ENCODE results near the gene CYP2A7.
"Not testable (repeated sequence)": the region's sequence is repeated elsewhere in the genome, so short reads cannot be mapped to it uniquely, and the experiment has no call there.

CYP2A7 gene

DNA sequence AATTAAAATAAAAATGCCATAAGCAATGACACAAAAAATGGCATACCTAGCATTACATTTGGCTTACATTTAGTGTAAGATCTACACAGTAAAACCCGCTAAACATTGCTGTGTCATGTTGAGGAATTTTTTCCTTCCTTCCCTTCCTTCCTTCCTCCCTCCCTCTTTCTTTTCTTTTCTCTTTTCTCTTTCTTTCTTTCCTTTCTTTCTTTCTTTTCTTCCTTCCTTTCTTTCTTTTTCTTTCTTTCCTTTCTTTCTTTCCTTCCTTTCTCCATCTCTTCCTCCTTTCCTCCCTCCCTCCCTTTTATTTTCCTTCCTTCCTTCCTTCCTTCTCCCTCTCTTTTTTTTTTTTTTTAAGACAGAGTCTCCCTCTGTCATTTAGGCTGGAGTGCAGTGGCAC is 43.6 kb downstream of the CYP2A7 start:
- DNase-seq = not testable (repeated sequence)

GRCh38 chr19:40836754-40837429 is 45.1 kb downstream of the CYP2A7 start:
- DNase-seq = no peak

GRCh38 chr19:40833728-40834533 is 48.1 kb downstream of the CYP2A7 start:
- DNase-seq = not testable (repeated sequence)

DNA sequence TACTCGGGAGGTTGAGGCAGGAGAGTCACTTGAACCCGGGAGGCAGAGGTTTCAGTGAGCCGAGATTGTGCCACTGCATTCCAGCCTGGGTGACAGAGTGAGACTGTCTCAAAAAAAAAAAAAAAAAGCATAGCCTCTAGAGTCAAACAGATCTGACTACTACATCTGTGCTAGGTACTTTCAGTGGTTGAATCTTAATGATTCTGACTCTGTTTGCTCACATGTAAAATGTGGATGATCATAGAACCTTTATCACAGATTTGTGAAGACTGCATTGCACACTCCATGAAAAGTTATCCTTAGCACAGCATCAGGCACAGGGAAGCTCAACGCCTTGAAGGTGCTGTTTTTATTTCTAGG is 49.6 kb downstream of the CYP2A7 start:
- DNase-seq = not testable (repeated sequence)

GRCh38 chr19:40831502-40832430 is 50.3 kb downstream of the CYP2A7 start:
- DNase-seq = no peak

DNA sequence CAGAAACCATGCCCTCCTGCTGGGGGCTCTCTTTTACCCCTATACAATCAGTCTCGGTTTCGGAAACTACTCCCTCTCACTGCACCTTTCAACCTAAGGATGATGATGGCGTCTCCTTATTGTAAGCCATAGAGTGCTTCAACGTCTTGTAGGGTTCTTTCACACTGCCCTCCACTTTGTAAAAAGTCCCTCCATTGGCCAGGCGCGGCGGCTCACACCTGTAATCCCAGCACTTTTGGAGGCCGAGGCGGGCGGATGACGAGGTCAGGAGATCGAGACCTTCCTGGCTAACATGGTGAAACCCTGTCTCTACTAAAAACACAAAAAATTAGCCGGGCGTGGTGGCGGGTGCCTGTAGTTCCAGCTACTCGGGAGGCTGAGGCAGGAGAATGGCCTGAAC is 51.3 kb downstream of the CYP2A7 start:
- DNase-seq = not testable (repeated sequence)

DNA sequence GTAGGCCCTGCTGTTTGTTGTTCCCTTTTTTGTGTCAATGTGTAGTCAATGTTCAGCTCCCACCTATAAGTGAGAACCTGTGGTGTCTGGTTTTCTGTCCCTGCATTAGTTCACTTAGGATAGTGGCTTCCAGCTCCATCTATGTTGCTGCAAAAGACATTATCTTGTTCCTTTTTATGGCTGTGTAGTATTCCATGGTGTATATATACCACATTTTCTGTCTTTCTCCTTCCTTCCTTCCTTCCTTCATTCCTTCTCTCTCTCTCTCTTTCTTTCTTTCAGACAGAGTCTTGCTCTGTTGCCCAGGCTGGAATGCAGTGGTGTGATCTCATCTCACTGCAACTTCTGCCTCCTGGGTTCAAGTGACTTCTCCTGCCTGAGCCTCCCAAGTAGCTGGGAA is 52.8 kb downstream of the CYP2A7 start:
- DNase-seq = no peak

GRCh38 chr19:40827386-40828247 is 54.4 kb downstream of the CYP2A7 start:
- DNase-seq = no peak

- DNase-seq = not testable (repeated sequence)
These were observed 55.2 kb downstream of the CYP2A7 start for GRCh38 chr19:40826699-40827385.

- DNase-seq = not testable (repeated sequence)
These were observed 55.7 kb downstream of the CYP2A7 start for GRCh38 chr19:40826312-40826698.

GRCh38 chr19:40825460-40826095 is 56.5 kb downstream of the CYP2A7 start:
- DNase-seq = not testable (repeated sequence)

Data from NCI-H446 treated with DMSO at 0.1 percent for 48 hours (cell line).